ENCODE results near the gene KAZN.

- TF ChIP-seq CTCF (conservative IDR thresholded peaks at IDR 0.05 in 1 of 2, IDR thresholded peaks at IDR 0.05 in 1 of 2; ENCODE audit: low read depth in 1 of 2, low read length in 2 of 2) (no peak), EZH2 (IDR thresholded peaks at IDR 0.05; ENCODE audit: low read length, missing control alignments) (no peak)
Measured at GRCh38 chr1:14977338-14977931, 378.9 kb downstream of the KAZN start.

Data from fibroblast of lung (primary cell).